ENCODE measurements around the gene DMXL2.
"Not testable (repeated sequence)": the region's sequence is repeated elsewhere in the genome, so short reads cannot be mapped to it uniquely, and the experiment has no call there.

Gene DMXL2, protein sequence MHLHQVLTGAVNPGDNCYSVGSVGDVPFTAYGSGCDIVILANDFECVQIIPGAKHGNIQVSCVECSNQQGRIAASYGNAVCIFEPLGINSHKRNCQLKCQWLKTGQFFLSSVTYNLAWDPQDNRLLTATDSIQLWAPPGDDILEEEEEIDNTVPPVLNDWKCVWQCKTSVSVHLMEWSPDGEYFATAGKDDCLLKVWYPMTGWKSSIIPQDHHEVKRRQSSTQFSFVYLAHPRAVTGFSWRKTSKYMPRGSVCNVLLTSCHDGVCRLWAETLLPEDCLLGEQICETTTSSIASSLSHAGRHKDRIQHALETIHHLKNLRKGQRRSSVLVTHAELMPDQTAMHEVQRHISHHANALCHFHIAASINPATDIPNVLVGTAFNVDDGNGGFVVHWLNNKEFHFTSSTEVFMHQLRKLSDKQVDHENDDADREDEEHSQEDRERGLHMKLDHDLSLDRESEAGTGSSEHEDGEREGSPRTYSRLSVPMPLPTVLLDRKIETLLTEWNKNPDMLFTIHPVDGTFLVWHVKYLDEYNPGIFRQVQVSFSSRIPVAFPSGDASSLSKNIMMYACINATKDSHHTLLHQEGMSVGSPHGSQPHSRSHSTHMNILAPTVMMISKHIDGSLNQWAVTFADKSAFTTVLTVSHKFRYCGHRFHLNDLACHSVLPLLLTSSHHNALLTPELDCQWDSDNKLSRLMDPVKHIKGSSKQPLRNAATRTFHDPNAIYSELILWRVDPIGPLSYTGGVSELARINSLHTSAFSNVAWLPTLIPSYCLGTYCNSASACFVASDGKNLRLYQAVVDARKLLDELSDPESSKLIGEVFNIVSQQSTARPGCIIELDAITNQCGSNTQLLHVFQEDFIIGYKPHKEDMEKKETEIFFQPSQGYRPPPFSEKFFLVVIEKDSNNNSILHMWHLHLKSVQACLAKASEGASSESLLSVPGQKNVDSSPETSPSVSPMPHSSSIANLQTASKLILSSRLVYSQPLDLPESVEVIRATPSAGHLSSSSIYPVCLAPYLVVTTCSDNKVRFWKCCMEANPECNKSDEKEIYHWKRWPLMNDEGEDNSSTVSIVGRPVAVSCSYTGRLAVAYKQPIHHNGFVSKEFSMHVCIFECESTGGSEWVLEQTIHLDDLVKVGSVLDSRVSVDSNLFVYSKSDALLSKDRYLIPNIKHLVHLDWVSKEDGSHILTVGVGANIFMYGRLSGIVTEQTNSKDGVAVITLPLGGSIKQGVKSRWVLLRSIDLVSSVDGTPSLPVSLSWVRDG (N-terminal part only)

GRCh38 chr15:51622604-51623370 lies at the start of gene DMXL2:
DMXL2 (minus strand) TSS chr15:51622771; CDS start chr15:51622545, 226 bp downstream.
- peak in 1 of 2 donors; percentile 55 for DNase-seq (ENCODE audit: low read depth in 2 of 2)

DNA sequence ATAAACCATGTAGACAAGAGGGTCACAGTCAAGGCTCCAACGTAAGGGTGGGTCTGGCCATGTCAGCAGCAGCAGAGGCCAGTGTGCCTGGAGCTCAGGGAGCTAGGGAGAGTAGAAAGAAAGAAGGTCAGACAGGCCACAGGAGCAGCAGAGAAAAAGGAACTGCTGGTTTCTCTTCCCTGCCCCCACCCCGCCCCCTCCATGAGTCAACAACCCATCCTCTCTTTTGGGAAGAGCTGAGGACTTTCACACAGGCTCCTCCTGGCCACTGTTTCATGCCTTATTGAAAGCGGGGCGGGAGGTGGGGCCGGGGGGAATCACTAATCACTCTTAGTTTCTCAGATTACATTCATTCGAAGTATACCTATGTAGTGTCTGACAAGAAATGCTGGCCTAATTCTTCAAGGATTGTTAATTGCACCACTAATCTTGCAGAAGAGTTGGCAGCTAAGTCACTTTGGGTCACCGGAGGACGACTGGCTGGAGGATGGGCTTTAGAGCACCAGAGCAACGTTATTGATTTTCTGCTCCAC lies 49.6 kb upstream of the DMXL2 start:
- no peak for DNase-seq (ENCODE audit: low read depth in 2 of 2)

DNA sequence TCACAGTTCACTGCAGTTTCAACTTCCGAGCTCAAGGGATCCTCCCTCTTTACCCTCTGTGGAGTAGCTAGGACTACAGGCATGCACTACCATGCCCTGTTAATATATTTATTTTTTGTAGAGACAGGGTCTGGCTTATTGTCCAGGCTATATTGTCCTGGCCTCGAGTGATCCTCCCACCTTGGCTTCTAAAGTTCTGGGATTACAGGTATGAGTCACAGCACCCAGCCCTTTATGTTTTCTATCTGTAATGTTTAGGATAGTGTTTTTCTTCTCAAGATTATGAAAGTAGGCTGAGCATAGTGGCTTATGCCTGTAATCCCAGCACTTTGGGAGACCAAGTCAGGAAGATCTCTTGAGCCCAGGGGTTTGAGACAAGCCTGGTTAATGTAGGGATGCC lies 46.8 kb upstream of the DMXL2 start:
- DNase-seq (ENCODE audit: low read depth in 2 of 2): no peak

- no peak for DNase-seq (ENCODE audit: low read depth in 2 of 2)
Measured at GRCh38 chr15:51668446-51668845, 45.9 kb upstream of the DMXL2 start.

GRCh38 chr15:51667478-51667877 lies 44.9 kb upstream of the DMXL2 start:
- DNase-seq (ENCODE audit: low read depth in 2 of 2): no peak

DNA sequence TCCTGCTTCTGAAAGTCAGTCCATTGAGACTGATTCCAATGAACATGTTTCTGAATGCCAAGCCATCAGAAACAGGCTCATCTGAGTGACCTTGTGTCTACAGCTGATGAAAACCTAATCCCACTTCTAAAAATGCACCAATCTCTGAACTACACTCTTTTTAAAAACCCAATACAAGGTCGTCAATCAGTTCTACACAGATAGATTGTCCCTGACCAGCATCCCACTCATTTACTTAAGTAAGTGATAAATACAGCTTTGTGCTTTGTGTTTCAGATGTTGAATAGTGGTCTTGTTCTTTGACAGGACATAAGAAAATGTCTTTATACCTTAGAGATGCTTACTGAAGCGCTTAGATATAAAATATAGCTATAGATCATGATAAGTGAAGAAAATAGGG lies 38.5 kb upstream of the DMXL2 start:
- DNase-seq (ENCODE audit: low read depth in 2 of 2): no peak

DNA sequence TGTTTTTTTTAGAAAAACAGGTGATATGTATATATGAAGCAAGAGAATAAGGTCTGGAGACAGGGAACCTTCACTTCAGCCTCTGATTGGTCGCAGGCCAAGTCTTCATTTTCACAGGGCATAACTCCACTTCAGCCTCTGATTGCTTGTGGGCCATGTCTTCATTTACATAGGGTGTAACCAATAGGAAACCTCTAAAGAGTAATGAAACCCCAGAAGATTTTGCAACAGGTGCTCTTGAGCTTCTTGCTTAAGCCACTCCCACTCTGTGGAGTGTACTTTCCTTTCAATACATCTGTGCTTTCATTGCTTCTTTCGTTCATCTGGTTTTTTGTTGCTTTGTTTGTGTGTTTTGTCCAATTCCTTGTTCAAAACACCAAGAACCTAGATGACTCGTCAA lies 36.1 kb upstream of the DMXL2 start:
- no peak for DNase-seq (ENCODE audit: low read depth in 2 of 2)

- DNase-seq (ENCODE audit: low read depth in 2 of 2): not testable (repeated sequence)
Measured at GRCh38 chr15:51655401-51656057, 33.0 kb upstream of the DMXL2 start.

DNA sequence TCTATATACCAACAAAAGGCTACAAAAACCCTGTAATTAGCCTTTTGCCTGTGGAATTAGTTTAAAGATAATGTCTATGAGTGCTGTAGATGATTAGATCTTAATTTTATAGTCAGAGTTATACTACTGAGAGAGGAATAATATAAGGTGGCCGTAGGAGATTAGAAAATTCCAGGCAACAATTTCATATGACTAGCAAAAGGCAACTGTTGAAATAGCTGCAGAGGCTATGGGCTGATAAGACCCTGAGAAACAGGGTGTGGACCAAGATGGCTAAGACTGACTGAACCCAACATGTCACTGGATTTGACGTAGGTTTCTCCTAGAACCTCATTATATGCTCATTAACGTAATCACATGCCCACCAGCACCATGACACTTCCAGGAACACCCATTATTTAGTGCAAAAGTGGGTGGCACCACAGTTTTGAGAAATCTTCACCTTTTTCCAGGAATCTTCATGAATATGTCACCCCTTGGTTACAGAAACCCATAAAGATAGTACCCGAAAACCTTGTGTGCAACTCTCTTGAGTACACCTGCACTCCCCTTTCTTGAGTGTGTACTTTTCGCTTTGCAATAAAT lies 29.6 kb upstream of the DMXL2 start:
- DNase-seq (ENCODE audit: low read depth in 2 of 2): no peak

DNA sequence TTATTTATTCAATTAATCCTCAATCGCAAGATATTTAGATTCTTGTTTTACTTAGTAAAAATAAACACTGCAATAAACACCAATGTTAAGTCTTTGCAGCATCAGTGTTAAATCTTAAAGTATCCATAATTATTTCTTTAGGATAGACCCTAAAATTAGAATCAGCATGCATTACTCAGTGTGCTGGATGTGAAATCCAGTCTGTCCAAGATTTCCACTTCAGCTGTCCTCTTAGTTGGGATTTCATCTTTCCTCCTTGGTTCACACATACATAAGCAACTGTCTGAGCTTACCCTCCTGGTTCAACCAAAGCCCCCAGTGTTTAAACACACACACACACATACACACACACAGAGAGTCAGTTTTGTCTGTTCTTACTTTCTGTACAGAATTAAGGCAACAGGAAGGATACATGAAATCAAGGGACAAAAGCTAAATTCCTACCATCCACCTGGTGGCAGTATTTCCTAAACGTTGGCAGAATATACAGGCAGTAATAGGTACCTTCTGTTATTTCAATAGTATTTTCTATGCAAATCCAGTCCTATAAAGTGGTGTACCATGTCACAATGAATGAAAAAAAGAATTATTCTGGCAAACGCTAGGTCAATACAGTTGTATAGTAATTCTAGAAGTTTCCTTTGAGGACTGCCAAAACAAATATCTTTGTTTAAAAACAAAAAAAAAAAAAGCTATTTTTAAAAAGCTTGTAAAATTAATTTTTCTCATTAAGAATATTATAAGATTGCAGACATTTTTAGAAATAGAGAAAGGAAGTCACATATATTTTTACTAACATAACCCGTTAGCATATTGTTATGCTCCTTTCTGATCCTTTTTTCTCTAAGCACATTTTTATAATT lies 27.3 kb upstream of the DMXL2 start:
- DNase-seq (ENCODE audit: low read depth in 2 of 2): peak in 1 of 2 donors; percentile 12

GRCh38 chr15:51648643-51649042 lies 26.1 kb upstream of the DMXL2 start:
- not testable (repeated sequence) for DNase-seq (ENCODE audit: low read depth in 2 of 2)

GRCh38 chr15:51648101-51648500 lies 25.5 kb upstream of the DMXL2 start:
- DNase-seq (ENCODE audit: low read depth in 2 of 2): not testable (repeated sequence)

- no peak for DNase-seq (ENCODE audit: low read depth in 2 of 2)
Measured at GRCh38 chr15:51647128-51647562, 24.6 kb upstream of the DMXL2 start.

DNA sequence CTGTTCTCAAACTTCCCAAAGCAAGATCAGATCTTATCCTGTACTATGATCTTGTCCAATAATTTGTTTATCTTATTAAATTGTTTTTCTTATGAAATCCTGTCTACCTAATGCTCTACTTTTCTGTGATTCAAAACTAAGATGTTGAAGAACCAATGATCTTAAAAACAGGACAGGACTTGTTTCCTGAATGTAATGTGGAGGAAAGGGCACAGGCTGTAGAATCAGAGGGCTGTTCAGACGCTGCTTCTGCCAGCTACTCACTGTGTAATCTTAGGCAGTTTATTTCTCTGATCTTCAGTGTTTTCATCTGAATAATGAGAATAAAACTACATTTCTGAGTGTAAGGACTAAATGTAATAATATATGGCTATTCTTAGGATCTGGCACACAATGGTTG lies 20.1 kb upstream of the DMXL2 start:
- no peak for DNase-seq (ENCODE audit: low read depth in 2 of 2)

DNA sequence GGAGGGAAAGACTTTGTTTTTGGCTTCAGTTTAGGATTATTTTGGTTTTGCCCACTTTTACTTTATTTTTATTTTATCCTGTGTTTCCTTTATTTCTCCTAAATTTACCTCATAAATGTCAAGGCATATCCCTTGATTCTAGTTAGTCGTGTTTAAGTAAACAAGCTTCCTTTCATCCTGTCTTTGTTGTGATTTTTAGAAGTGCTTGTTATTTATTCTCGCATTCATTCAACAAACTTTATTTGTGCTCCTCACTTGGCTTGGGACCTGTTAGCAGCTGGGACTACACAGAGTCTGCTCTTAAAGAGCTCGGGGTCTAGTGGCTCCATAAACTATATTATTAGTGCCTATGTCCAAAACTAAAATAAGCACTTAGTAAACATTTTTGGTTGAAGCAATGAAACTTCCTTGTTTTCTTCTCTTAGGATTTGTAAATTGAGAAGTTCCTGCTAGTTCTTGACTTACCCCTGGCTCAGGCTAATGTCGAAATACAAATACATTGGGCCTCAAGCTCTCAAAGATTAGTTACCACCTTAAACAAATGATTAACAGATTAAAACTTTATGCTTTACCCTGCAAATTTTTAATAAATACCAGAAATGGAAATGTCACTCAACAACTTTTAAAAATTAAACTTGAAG lies 19.0 kb upstream of the DMXL2 start:
- DNase-seq (ENCODE audit: low read depth in 2 of 2): no peak

DNA sequence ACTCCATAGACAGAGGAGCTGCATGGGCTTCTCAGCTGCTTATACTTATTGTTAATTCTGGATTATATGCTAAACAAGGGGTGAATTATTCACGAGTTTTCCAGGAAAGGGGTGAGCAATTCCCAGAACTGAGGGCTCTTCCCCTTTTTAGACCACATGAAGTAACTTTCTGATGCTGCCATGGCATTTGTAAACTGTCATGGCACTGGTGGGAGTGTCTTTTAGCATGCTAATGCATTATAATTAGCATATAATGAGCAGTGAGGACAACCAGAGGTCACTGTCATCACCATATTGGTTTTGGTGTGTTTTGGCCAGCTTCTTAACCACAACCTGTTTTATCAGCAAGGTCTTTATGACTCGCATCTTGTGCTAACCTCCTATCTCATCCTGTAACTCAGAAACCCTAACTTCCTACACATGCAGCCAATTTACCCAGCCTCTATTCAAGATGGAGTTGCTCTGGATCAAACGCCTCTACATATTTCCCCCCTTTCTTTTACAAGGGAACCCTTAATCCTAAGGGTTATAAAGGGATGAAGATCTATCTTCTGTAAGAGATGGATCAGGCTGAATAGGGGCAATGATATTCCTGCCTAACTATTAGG lies 12.1 kb upstream of the DMXL2 start:
- DNase-seq (ENCODE audit: low read depth in 2 of 2): no peak

GRCh38 chr15:51629612-51630011 lies 7.0 kb upstream of the DMXL2 start:
- no peak for DNase-seq (ENCODE audit: low read depth in 2 of 2)

GRCh38 chr15:51625236-51625635 lies 2.7 kb upstream of the DMXL2 start:
- no peak for DNase-seq (ENCODE audit: low read depth in 2 of 2)

Measured in stimulated activated CD4-positive, alpha-beta T cell treated with anti-CD3 and anti-CD28 coated beads, Interleukin-1b, Interleukin-23, amount 100 ng/mL, for 1 hour (primary cell).